HFFc6 (cell line): ENCODE data around the gene WDR33. TPM values are rescaled to one million over a fixed set of nuclear protein-coding genes. Genes with fewer than 3 reads are reported as not detected.

ENCODE experiments used
- DNase-seq: peaks from one replicate; pipeline ENCODE4 v3.0.0-alpha.2; 2018
- H3K27ac Mint-ChIP-seq: 2 replicates; pipeline ENCODE4 v1.8.0; 2020; ENCODE audit warnings: mild to moderate bottlenecking, mixed read lengths
- H3K27me3 Mint-ChIP-seq: 2 replicates; pipeline ENCODE4 v1.8.0; 2021; ENCODE audit warnings: mild to moderate bottlenecking, moderate library complexity, mixed read lengths; ENCODE audit not compliant: insufficient read depth
- H3K36me3 Mint-ChIP-seq: 2 replicates; pipeline ENCODE4 v1.8.0; 2021; ENCODE audit warnings: low read depth, mixed read lengths
- H3K4me1 Mint-ChIP-seq: 2 replicates; pipeline ENCODE4 v1.8.0; 2020; ENCODE audit warnings: low read depth, mixed read lengths
- H3K4me3 Mint-ChIP-seq: 2 replicates; pipeline ENCODE4 v1.8.0; 2020; ENCODE audit warnings: mild to moderate bottlenecking, moderate library complexity, mixed read lengths
- H3K9me3 Mint-ChIP-seq: 2 replicates; pipeline ENCODE4 v1.8.0; 2020; ENCODE audit warnings: mild to moderate bottlenecking, mixed read lengths
- CTCF ChIP-seq: fragments of 200-600 bp; sonication (generic); IDR thresholded peaks from 2 replicates; pipeline ENCODE4 v1.5.0; 2021; ENCODE audit warnings: antibody characterized with exemption, mild to moderate bottlenecking
- total RNA-seq, 6 experiments: library from RNA; stranded (reverse); fragmentation: NEBNext Ultra II Directional; extraction: Animal tissue kit (Norgen Biotek cat#: 25700); gene quantifications; 2 replicates in 1 of 6; 3 replicates in 5 of 6; pipeline ENCODE4 v1.2.3, GENCODE V29; 2021

Gene WDR33
- total RNA-seq, 6 experiments from 2014 or later: 36.3 to 40.1 (median 39.4) TPM

DNA sequence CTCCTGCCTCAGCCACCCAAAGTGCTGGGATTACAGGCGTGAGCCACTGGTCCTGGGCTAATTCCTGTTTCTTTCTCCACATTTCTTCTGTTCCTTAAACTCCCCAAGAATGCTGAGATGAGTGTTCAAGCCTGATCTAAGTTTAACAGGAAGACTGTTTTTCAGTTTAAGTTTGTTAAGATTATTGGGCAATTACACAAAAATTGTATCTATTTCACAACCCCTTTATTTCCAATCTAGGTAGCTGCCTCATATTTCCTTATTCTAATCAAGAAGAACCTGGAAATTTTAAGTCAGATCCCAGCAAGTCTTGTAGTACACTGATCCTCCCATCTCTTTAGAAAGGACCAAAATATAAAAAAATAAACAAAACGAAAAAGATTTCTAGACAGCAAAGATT lies 98.0 kb downstream of the WDR33 start:
- peaks cover 17% of the 10 kb centered on the region for H3K36me3 Mint-ChIP-seq
- H3K9me3 Mint-ChIP-seq: no peaks in the 10 kb centered on the region
- no peak overlapping the region for H3K4me3 Mint-ChIP-seq
- no peak for DNase-seq
- H3K27me3 Mint-ChIP-seq: no peaks in the 10 kb centered on the region; the same call in 1 of the 2 replicates
- peaks cover 6% of the 10 kb centered on the region; the same call in 1 of the 2 replicates for H3K4me1 Mint-ChIP-seq
- H3K27ac Mint-ChIP-seq: no peak overlapping the region
- no peak for TF ChIP-seq CTCF

- TF ChIP-seq CTCF: no peak
- DNase-seq: no peak
- H3K36me3 Mint-ChIP-seq: peaks cover 12% of the 10 kb centered on the region
- no peaks in the 10 kb centered on the region; the same call in 1 of the 2 replicates for H3K27me3 Mint-ChIP-seq
- no peaks in the 10 kb centered on the region for H3K9me3 Mint-ChIP-seq
- H3K4me1 Mint-ChIP-seq: peaks cover 15% of the 10 kb centered on the region
- no peak overlapping the region for H3K4me3 Mint-ChIP-seq
- no peak overlapping the region for H3K27ac Mint-ChIP-seq
These were observed 101.6 kb downstream of the WDR33 start for GRCh38 chr2:127709336-127709735.

DNA sequence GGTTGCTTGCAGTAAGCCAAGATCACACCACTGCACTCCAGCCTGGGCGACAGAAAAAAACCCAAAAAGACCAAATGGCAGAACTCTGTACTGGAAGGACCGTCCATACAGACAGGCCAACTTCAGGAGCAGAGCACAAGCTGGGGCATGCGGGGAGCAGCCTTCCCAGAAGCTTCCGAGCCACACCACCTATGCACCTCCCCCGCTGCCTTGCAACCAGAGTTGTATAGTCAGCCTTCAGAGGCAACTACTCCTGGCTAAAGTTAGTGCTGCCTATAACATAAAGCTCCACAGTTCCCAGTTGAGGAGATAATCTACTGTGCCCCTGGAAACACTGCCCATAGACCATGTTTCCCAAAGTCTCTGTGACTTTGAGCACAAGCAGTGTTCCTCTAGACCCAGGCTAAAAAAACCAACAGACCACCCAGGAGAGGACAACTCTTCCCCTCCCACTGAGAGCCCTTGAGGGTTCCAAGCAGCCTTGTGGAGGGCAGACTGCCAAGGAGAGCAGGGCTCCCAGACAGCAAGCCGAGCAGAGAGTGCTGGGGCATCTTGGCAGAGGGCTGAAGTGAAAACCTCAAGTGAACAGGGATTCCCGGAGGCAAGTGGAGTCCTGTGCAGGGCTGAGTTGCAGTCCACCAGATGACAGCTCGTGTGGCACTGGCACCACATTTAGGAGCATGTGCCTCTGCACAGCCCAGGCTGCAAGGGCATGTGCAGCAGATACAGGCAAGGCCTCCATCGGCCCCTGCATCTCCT lies 102.9 kb downstream of the WDR33 start:
- Mint-ChIP-seq H3K4me3 (no peak overlapping the region), H3K4me1 (peaks cover 16% of the 10 kb centered on the region), H3K36me3 (peaks cover 11% of the 10 kb centered on the region), H3K27me3 (no peaks in the 10 kb centered on the region), H3K9me3 (no peaks in the 10 kb centered on the region), H3K27ac (no peak overlapping the region)
- DNase-seq: no peak
- TF ChIP-seq CTCF: no peak

DNA sequence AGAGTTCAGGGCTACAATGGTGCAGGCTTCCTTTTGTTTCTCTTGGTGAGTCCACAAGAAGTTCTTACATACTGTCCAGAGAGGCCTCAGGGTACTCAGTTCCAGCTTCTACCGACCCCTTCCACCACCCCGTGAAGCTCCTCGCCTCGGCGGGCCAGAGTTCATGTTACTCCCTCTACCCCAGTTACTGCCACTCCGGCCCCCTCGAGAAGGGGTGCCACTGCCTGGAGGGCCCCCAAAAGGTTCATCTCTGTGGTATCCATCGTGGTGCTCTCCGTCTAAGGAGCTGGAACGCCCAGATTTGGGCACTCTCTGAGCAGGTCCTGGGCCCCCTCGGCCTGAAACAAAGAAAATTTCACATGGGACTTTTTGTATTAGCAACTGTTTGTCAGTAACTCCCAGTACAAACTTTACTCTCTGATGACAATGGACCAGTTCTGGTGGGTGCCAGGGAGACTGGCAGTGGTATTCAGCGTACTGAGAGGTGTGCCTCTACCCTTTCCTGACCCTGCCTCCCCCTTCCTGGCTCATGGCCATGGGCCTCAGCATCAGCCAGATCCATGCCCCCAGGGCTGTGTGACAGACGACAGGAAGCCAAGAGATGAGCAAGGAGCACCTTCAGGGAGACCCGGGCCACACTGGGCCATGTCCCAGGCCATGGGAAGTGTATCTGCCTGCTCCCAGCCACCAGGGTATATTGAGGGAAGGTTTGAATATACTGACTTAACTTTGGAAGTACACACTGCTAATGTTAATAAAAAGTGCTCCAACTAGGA lies 104.6 kb downstream of the WDR33 start:
- peaks cover 26% of the 10 kb centered on the region for H3K4me1 Mint-ChIP-seq
- no peak overlapping the region for H3K4me3 Mint-ChIP-seq
- no peak overlapping the region; the same call in 1 of the 2 replicates for H3K27ac Mint-ChIP-seq
- no peak for TF ChIP-seq CTCF
- H3K27me3 Mint-ChIP-seq: no peaks in the 10 kb centered on the region
- peaks cover 17% of the 10 kb centered on the region for H3K36me3 Mint-ChIP-seq
- DNase-seq: no peak
- H3K9me3 Mint-ChIP-seq: no peaks in the 10 kb centered on the region

DNA sequence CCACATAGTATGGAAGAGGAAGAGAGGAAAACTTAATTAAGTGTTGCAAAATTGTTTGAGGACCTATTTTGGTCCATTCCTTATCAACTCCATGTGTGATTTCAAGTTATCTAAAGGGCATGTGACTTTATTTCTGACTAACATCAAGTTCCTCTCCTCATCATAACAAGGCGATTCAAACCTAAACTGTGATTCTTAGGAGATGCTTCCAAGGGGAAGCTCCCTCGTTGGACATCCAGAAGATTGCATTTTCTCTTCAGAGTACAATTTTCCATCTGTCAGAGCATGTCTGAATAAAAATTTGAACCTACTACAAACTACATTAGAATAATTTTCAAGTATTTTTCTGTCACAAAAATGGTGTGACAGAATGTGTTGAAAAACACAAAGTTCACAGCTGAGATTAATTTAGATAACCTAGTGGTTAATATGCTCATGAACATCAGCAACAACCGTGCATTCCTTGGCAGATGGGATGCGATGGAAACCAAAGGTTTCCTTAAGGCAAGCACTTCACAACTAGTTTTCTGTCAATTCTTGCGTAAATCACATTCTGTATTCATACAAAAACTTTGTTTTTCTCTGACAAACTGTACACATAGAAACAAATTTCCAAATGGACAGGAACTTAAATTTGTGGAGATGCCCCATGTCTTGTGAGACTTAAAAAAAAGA lies 105.4 kb downstream of the WDR33 start:
- Mint-ChIP-seq H3K4me1 (peaks cover 33% of the 10 kb centered on the region), H3K27me3 (no peaks in the 10 kb centered on the region), H3K4me3 (no peak overlapping the region), H3K27ac (peak overlapping the region; percentile 62), H3K9me3 (no peaks in the 10 kb centered on the region), H3K36me3 (peaks cover 17% of the 10 kb centered on the region)
- no peak for DNase-seq
- TF ChIP-seq CTCF: no peak
